Measurements from ENCODE around the gene NOC4L. TPM values are rescaled to one million over a fixed set of nuclear protein-coding genes. Genes with fewer than 3 reads are reported as not detected.

Gene NOC4L
- total RNA-seq, 1 experiment from 2014 or later = 36.5 TPM

- H3K79me1 ChIP-seq (ENCODE audit: insufficient read depth, low read depth, low read length, poor library complexity, severe bottlenecking) = no peaks in the 10 kb centered on the region
- no peak for DNase-seq
- peaks cover 3 to 6% of the 10 kb centered on the region in 2 experiments for H3K4me1 Mint-ChIP-seq
- H3K4me2 ChIP-seq (ENCODE audit: insufficient read depth, insufficient read length, low read length) = no peak overlapping the region
- H4K8ac ChIP-seq (replicated peaks; ENCODE audit: insufficient read length, low read depth, low read length) = no peak overlapping the region
- no peak overlapping the region for H2BK5ac ChIP-seq (ENCODE audit: insufficient read length, low read length)
- no peak overlapping the region for H3K56ac ChIP-seq (ENCODE audit: insufficient read length, low read depth, low read length)
- no peak overlapping the region for H2BK120ac ChIP-seq (ENCODE audit: low read depth, low read length, poor library complexity, severe bottlenecking)
- no peaks in the 10 kb centered on the region for H3K79me2 ChIP-seq (ENCODE audit: insufficient read depth, low read length)
- H2BK20ac ChIP-seq (ENCODE audit: low read depth, low read length, poor library complexity, severe bottlenecking) = no peak overlapping the region
- H3K9me3 ChIP-seq (ENCODE audit: control insufficient read depth, low read depth, low read length) = peaks cover 8% of the 10 kb centered on the region
- no peak overlapping the region for H3K4me3 Mint-ChIP-seq
- peaks cover 11% of the 10 kb centered on the region for H3K23me2 ChIP-seq (ENCODE audit: insufficient read length, low read depth, low read length, poor library complexity, severe bottlenecking)
- H3K9ac ChIP-seq (ENCODE audit: extremely low read depth, insufficient read length, low read length) = no peak overlapping the region
- peaks cover 14 to 20% of the 10 kb centered on the region in 2 experiments for H3K9me3 Mint-ChIP-seq
- H2AK5ac ChIP-seq (ENCODE audit: insufficient read length, low read length) = no peak overlapping the region
- no peak overlapping the region for H2BK12ac ChIP-seq (ENCODE audit: insufficient read length, low read depth, low read length)
- TF ChIP-seq CTCF (conservative IDR thresholded peaks at IDR 0.05) = 0 out of 3 replicates have a peak, but pooled peaks have one; percentile 16
- no peak overlapping the region for H3K14ac ChIP-seq (ENCODE audit: insufficient read depth, low read length)
- H3K36me3 Mint-ChIP-seq (ENCODE audit: insufficient read depth in 1 of 3, low read depth in 3 of 3) = peaks cover 4 to 12% (median 9%) of the 10 kb centered on the region in 3 experiments; a peak in 5 of 7 replicates
- H3K27ac Mint-ChIP-seq = no peak overlapping the region
- H4K5ac ChIP-seq (ENCODE audit: insufficient read length, low read depth, low read length) = no peak overlapping the region
- H3K27me3 Mint-ChIP-seq (ENCODE audit: low read depth) = peaks cover 93% of the 10 kb centered on the region
- WGBS (ENCODE audit: extremely low coverage, insufficient read length, low lambda C conversion rate) = no CpG with 5 or more reads among the region's 31 CpGs
- H2BK15ac ChIP-seq (ENCODE audit: low read depth, low read length) = no peak overlapping the region
- no peak overlapping the region for H2AFZ ChIP-seq (ENCODE audit: low read length)
- no peak overlapping the region for H3K23ac ChIP-seq (ENCODE audit: insufficient read length, low read depth, low read length)
- H3K27ac ChIP-seq (ENCODE audit: insufficient read length, low read depth, low read length) = no peak overlapping the region
- H3K27me3 ChIP-seq (ENCODE audit: insufficient read depth, low read length) = peaks cover 6% of the 10 kb centered on the region; the same call in 1 of the 2 replicates
- no peaks in the 10 kb centered on the region for H3K4me1 ChIP-seq (ENCODE audit: insufficient read depth, low read length)
- no peak overlapping the region for H3T11ph ChIP-seq (ENCODE audit: low read length)
- H4K20me1 ChIP-seq (ENCODE audit: control insufficient read depth, insufficient read depth, insufficient read length) = no peaks in the 10 kb centered on the region
- H3K4ac ChIP-seq (ENCODE audit: low read depth, low read length) = no peak overlapping the region
- no peak overlapping the region for H4K91ac ChIP-seq (ENCODE audit: insufficient read length, low read depth, low read length)
- no peak overlapping the region for H3K18ac ChIP-seq (ENCODE audit: insufficient read length, low read depth, low read length)
Measured at GRCh38 chr12:132191715-132192553, 47.7 kb downstream of the NOC4L start.
